IMR-90 (cell line): ENCODE data around the gene FAH.

Experiments used
- ELK1 ChIP-seq: fragments of 150-350 bp; IDR thresholded peaks from 2 replicates; pipeline ENCODE4 v1.6.1; 2016; ENCODE audit warnings: low read depth, mild to moderate bottlenecking, low read length, moderate library complexity, borderline replicate concordance
- FOS ChIP-seq: fragments of 150-350 bp; IDR thresholded peaks from 2 replicates; pipeline ENCODE4 v1.6.1; 2016; ENCODE audit warnings: low read depth, low read length
- MXI1 ChIP-seq: IDR thresholded peaks from 2 replicates; pipeline ENCODE4 v1.6.1; 2012; ENCODE audit warnings: low read depth, mild to moderate bottlenecking, low read length, moderate library complexity, borderline replicate concordance
- NFE2L2 ChIP-seq: fragments of 150-350 bp; IDR thresholded peaks from 2 replicates; pipeline ENCODE4 v1.6.1; 2016; ENCODE audit warnings: low read depth, mild to moderate bottlenecking, low read length
- SMC3 ChIP-seq: fragments of 150-350 bp; IDR thresholded peaks from 2 replicates; pipeline ENCODE4 v1.6.1; 2016; ENCODE audit warnings: low read depth, mild to moderate bottlenecking, antibody characterized with exemption, low read length, moderate library complexity
- USF2 ChIP-seq: fragments of 150-350 bp; IDR thresholded peaks from 2 replicates; pipeline ENCODE4 v1.6.1; 2017; ENCODE audit warnings: mild to moderate bottlenecking, antibody characterized with exemption, low read length, low read depth
- TF ChIP-seq, protein P1 (sequence below): conservative IDR thresholded peaks from 2 replicates; pipeline ENCODE4 v1.5.1; 2012; ENCODE audit warnings: mild to moderate bottlenecking, low read depth, low read length, improper control_type of control experiment

GRCh38 chr15:80183886-80184285 lies 31.1 kb downstream of the FAH start:
- TF ChIP-seq MXI1 (no peak), SMC3 (no peak), ELK1 (no peak), NFE2L2 (no peak), FOS (no peak), USF2 (no peak)
- TF ChIP-seq, protein P1, sequence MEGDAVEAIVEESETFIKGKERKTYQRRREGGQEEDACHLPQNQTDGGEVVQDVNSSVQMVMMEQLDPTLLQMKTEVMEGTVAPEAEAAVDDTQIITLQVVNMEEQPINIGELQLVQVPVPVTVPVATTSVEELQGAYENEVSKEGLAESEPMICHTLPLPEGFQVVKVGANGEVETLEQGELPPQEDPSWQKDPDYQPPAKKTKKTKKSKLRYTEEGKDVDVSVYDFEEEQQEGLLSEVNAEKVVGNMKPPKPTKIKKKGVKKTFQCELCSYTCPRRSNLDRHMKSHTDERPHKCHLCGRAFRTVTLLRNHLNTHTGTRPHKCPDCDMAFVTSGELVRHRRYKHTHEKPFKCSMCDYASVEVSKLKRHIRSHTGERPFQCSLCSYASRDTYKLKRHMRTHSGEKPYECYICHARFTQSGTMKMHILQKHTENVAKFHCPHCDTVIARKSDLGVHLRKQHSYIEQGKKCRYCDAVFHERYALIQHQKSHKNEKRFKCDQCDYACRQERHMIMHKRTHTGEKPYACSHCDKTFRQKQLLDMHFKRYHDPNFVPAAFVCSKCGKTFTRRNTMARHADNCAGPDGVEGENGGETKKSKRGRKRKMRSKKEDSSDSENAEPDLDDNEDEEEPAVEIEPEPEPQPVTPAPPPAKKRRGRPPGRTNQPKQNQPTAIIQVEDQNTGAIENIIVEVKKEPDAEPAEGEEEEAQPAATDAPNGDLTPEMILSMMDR: no peak
